ENCODE measurements around the gene NDUFS2.

The NDUFS2 gene

DNA sequence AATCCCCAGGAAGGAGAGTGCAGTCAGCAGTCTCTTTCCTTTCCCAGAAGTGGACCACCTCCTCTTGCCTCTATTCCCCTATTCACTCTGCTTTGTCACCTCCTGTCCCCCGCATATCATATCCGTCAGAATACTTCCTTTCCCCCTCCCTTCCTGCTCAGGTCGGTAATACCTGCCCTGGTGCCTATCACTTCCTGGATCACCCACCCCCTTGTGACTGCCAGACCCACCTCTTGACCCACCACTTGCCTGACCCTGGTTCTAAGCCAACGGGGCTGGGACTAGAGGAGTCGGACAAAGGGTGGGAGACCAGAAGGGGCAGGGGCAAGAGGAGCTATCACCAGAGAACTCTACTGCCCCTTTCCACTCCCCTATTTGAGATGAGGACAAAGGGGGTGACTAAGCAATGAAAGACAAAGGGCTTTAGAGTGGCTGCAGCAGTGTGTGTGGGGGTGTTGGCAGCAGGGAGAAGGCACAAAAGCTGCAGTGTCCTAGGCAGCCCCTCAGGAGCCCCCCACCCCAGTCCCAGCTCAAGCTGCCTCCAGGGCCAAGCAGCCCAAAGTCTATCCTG, 1.7 kb upstream of the NDUFS2 start:
- no peaks in the 10 kb centered on the region for H3K9me3 ChIP-seq (ENCODE audit: low read length)
- no peak overlapping the region for H3K4me3 ChIP-seq (ENCODE audit: low read depth, low read length, poor library complexity, severe bottlenecking)
- no peaks in the 10 kb centered on the region for H3F3A ChIP-seq (ENCODE audit: insufficient read depth, low read length)
- H4K20me1 ChIP-seq (ENCODE audit: insufficient read depth, low read length): no peaks in the 10 kb centered on the region
- peaks cover 21% of the 10 kb centered on the region for H3K4me1 ChIP-seq (ENCODE audit: insufficient read depth, low read length, severe bottlenecking)
- no peaks in the 10 kb centered on the region for H3K27me3 ChIP-seq (ENCODE audit: insufficient read depth, low read length)
- no peak overlapping the region for H3K4me2 ChIP-seq (ENCODE audit: low read length)
- no peak overlapping the region for H3K9ac ChIP-seq (ENCODE audit: low read length)
- H3K9me2 ChIP-seq (ENCODE audit: low read depth, low read length): no peaks in the 10 kb centered on the region
- peaks cover 17% of the 10 kb centered on the region for H3K36me3 ChIP-seq (ENCODE audit: insufficient read depth, low read length)
- H3K27ac ChIP-seq (ENCODE audit: low read depth, low read length, poor library complexity, severe bottlenecking): no peak overlapping the region
- H3K79me2 ChIP-seq (ENCODE audit: insufficient read depth, low read length): no peaks in the 10 kb centered on the region
- H2AFZ ChIP-seq (ENCODE audit: low read length): no peak overlapping the region
- no peak for TF ChIP-seq EZH2 (IDR thresholded peaks at IDR 0.05; ENCODE audit: borderline replicate concordance, low read length)
- TF ChIP-seq, protein P1, sequence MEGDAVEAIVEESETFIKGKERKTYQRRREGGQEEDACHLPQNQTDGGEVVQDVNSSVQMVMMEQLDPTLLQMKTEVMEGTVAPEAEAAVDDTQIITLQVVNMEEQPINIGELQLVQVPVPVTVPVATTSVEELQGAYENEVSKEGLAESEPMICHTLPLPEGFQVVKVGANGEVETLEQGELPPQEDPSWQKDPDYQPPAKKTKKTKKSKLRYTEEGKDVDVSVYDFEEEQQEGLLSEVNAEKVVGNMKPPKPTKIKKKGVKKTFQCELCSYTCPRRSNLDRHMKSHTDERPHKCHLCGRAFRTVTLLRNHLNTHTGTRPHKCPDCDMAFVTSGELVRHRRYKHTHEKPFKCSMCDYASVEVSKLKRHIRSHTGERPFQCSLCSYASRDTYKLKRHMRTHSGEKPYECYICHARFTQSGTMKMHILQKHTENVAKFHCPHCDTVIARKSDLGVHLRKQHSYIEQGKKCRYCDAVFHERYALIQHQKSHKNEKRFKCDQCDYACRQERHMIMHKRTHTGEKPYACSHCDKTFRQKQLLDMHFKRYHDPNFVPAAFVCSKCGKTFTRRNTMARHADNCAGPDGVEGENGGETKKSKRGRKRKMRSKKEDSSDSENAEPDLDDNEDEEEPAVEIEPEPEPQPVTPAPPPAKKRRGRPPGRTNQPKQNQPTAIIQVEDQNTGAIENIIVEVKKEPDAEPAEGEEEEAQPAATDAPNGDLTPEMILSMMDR (IDR thresholded peaks at IDR 0.05; ENCODE audit: low read length): no peak

- no peak for TF ChIP-seq EZH2 (IDR thresholded peaks at IDR 0.05; ENCODE audit: borderline replicate concordance, low read length)
- TF ChIP-seq, protein P1 (IDR thresholded peaks at IDR 0.05; ENCODE audit: low read length): no peak
- H3K9ac ChIP-seq (ENCODE audit: low read length): peak overlapping the region; percentile 91
Observed at GRCh38 chr1:161200992-161201835, 953 bp upstream of the NDUFS2 start.

DNA sequence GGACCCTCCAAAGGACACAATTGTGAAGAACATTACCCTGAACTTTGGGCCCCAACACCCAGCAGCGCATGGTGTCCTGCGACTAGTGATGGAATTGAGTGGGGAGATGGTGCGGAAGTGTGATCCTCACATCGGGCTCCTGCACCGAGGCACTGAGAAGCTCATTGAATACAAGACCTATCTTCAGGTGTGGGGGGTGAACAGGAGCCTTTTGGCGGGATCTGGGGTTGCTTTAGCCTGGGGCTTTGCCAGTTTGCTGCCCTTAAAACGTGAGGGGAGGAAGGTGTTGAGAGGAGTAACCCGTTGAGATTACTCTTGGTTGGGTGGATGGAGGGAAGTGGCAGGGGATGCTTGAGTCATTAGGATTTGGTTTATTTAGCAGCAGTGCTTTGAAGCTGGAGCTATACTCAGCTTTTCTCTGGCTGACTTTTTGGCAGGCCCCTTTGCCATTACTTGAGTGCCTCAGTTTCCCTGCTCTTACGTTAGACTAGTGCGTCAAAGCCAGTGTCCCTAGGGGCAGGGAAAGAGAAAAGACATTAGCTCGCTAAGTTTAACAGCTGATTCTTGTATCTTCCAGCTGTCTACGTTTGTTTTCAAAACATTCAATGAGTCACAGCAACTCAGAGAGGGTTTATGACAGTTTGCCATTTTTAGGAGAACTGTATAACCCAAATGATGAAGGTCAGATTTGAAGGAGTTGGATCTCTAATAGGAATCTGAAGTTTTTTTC, 4.4 kb downstream of the NDUFS2 start:
- Histone ChIP-seq H3K4me3 (ENCODE audit: low read depth, low read length, poor library complexity, severe bottlenecking) (no peak overlapping the region), H3K4me1 (ENCODE audit: insufficient read depth, low read length, severe bottlenecking) (peaks cover 15% of the 10 kb centered on the region), H3K27ac (ENCODE audit: low read depth, low read length, poor library complexity, severe bottlenecking) (no peak overlapping the region), H3K4me2 (ENCODE audit: low read length) (no peak overlapping the region), H3K27me3 (ENCODE audit: insufficient read depth, low read length) (no peaks in the 10 kb centered on the region), H2AFZ (ENCODE audit: low read length) (no peak overlapping the region), H3K9me3 (ENCODE audit: low read length) (no peaks in the 10 kb centered on the region), H3K36me3 (ENCODE audit: insufficient read depth, low read length) (peaks cover 62% of the 10 kb centered on the region), H3K9ac (ENCODE audit: low read length) (no peak overlapping the region), H4K20me1 (ENCODE audit: insufficient read depth, low read length) (no peaks in the 10 kb centered on the region), H3F3A (ENCODE audit: insufficient read depth, low read length) (no peaks in the 10 kb centered on the region), H3K79me2 (ENCODE audit: insufficient read depth, low read length) (no peaks in the 10 kb centered on the region), H3K9me2 (ENCODE audit: low read depth, low read length) (no peaks in the 10 kb centered on the region)
- no peak for TF ChIP-seq EZH2 (IDR thresholded peaks at IDR 0.05; ENCODE audit: borderline replicate concordance, low read length)
- TF ChIP-seq, protein P1 (IDR thresholded peaks at IDR 0.05; ENCODE audit: low read length): no peak

More at GRCh38 chr1:161200992-161201835, 953 bp upstream of the NDUFS2 start:
- Histone ChIP-seq H3K9me2 (ENCODE audit: low read depth, low read length) (no peaks in the 10 kb centered on the region), H4K20me1 (ENCODE audit: insufficient read depth, low read length) (no peaks in the 10 kb centered on the region), H3K36me3 (ENCODE audit: insufficient read depth, low read length) (peaks cover 22% of the 10 kb centered on the region), H3K79me2 (ENCODE audit: insufficient read depth, low read length) (no peaks in the 10 kb centered on the region), H3F3A (ENCODE audit: insufficient read depth, low read length) (no peaks in the 10 kb centered on the region), H3K9me3 (ENCODE audit: low read length) (no peaks in the 10 kb centered on the region), H3K27ac (ENCODE audit: low read depth, low read length, poor library complexity, severe bottlenecking) (peak overlapping the region; percentile 63), H3K4me2 (ENCODE audit: low read length) (peak overlapping the region; percentile 77), H3K4me3 (ENCODE audit: low read depth, low read length, poor library complexity, severe bottlenecking) (peak overlapping the region; percentile 84), H3K4me1 (ENCODE audit: insufficient read depth, low read length, severe bottlenecking) (peaks cover 21% of the 10 kb centered on the region), H2AFZ (ENCODE audit: low read length) (peak overlapping the region; percentile 27), H3K27me3 (ENCODE audit: insufficient read depth, low read length) (no peaks in the 10 kb centered on the region)
